HEK293 (cell line): ENCODE results near the gene JKAMP.
"Not testable (repeated sequence)": the region's sequence is repeated elsewhere in the genome, so short reads cannot be mapped to it uniquely, and the experiment has no call there.

ENCODE experiments used
- CTCF ChIA-PET: fragments of 350-600 bp; formaldehyde crosslinking; extraction: SDS; loops from one replicate; lab custom pipeline; 2021; ENCODE audit warnings: antibody characterized with exemption; lab: Yijun Ruan, JAX
- POLR2A ChIA-PET: fragments of 300-600 bp; formaldehyde crosslinking; extraction: SDS; loops from one replicate; lab custom pipeline; 2020; ENCODE audit warnings: antibody characterized with exemption, inconsistent platforms; lab: Yijun Ruan, JAX
- H3K27ac ChIP-seq: fragments of 200-500 bp; sonication (Bioruptor generic); 2 replicates; pipeline ENCODE4 v1.5.1; 2014; ENCODE audit warnings: low read depth, low read length, control low read depth, inconsistent platforms; ENCODE audit errors: extremely low read depth
- H3K36me3 ChIP-seq, 2 experiments: fragments of 200-500 bp in 1 of 2; sonication (Bioruptor generic) in 1 of 2; 1 replicate in 1 of 2; 2 replicates in 1 of 2; pipeline ENCODE4 v1.5.1; 2014 to 2017; ENCODE audit warnings: inconsistent platforms in 2 of 2, low read length in 2 of 2; ENCODE audit not compliant: control insufficient read depth in 2 of 2, insufficient read depth in 1 of 2
- H3K4me1 ChIP-seq: fragments of 200-500 bp; sonication (Bioruptor generic); 2 replicates; pipeline ENCODE4 v1.5.1; 2014; ENCODE audit warnings: mild to moderate bottlenecking, low read length, inconsistent platforms; ENCODE audit not compliant: control insufficient read depth, insufficient read depth
- H3K4me3 ChIP-seq: 2 replicates; pipeline ENCODE4 v1.5.1; 2011; ENCODE audit warnings: low read depth, mild to moderate bottlenecking, control low read depth, low read length, moderate library complexity
- H3K9me3 ChIP-seq: fragments of 200-500 bp; sonication (Bioruptor generic); 2 replicates; pipeline ENCODE4 v1.5.1; 2014; ENCODE audit warnings: low read depth, low read length, inconsistent platforms; ENCODE audit not compliant: control insufficient read depth, insufficient read depth
- ATF2 ChIP-seq: fragments of 450-650 bp; formaldehyde crosslinking; IDR thresholded peaks from 2 replicates; pipeline ENCODE4 v1.5.1; 2016; ENCODE audit warnings: missing biosample characterization, missing genetic modification characterization, low read depth
- KLF17 ChIP-seq: fragments of 450-650 bp; formaldehyde crosslinking; IDR thresholded peaks from 2 replicates; pipeline ENCODE4 v1.5.1; 2016; ENCODE audit warnings: missing biosample characterization, missing genetic modification characterization
- KLF7 ChIP-seq: fragments of 450-650 bp; formaldehyde crosslinking; IDR thresholded peaks from 2 replicates; pipeline ENCODE4 v1.5.1; 2016; ENCODE audit warnings: missing biosample characterization, missing genetic modification characterization, borderline replicate concordance
- KLF9 ChIP-seq: fragments of 450-650 bp; formaldehyde crosslinking; IDR thresholded peaks from 2 replicates; pipeline ENCODE4 v1.5.1; 2016; ENCODE audit warnings: missing biosample characterization, missing genetic modification characterization, low read depth
- REST ChIP-seq: fragments of 450-650 bp; formaldehyde crosslinking; IDR thresholded peaks from 2 replicates; pipeline ENCODE4 v1.5.1; 2016; ENCODE audit warnings: missing biosample characterization, missing genetic modification characterization
- SCRT1 ChIP-seq: fragments of 450-650 bp; formaldehyde crosslinking; IDR thresholded peaks from 2 replicates; pipeline ENCODE4 v1.5.1; 2016; ENCODE audit warnings: missing biosample characterization, missing genetic modification characterization, borderline replicate concordance
- SETDB1 ChIP-seq: IDR thresholded peaks from one replicate; pipeline ENCODE4 v1.6.1; 2017; ENCODE audit warnings: mild to moderate bottlenecking, low read length, moderate library complexity, mixed read lengths; ENCODE audit not compliant: insufficient read length
- YY1 ChIP-seq: fragments of 450-650 bp; formaldehyde crosslinking; IDR thresholded peaks from 2 replicates; pipeline ENCODE4 v1.5.1; 2018; ENCODE audit warnings: missing biosample characterization, missing genetic modification characterization
- ZBTB26 ChIP-seq: fragments of 450-650 bp; formaldehyde crosslinking; optimal IDR thresholded peaks from 2 replicates; pipeline ENCODE3; 2016; ENCODE audit warnings: missing biosample characterization, mild to moderate bottlenecking, missing genetic modification characterization
- ZBTB48 ChIP-seq: fragments of 450-650 bp; formaldehyde crosslinking; IDR thresholded peaks from 2 replicates; pipeline ENCODE4 v1.5.1; 2016; ENCODE audit warnings: missing biosample characterization, missing genetic modification characterization
- ZFP37 ChIP-seq: fragments of 450-650 bp; formaldehyde crosslinking; IDR thresholded peaks from 2 replicates; pipeline ENCODE4 v1.5.1; 2016; ENCODE audit warnings: missing biosample characterization, missing genetic modification characterization
- ZNF133 ChIP-seq: fragments of 450-650 bp; formaldehyde crosslinking; IDR thresholded peaks from 2 replicates; pipeline ENCODE4 v1.5.1; 2016; ENCODE audit warnings: missing biosample characterization, missing genetic modification characterization
- ZNF157 ChIP-seq: fragments of 450-650 bp; formaldehyde crosslinking; IDR thresholded peaks from 2 replicates; pipeline ENCODE4 v1.5.1; 2016; ENCODE audit warnings: missing biosample characterization, missing genetic modification characterization
- ZNF184 ChIP-seq: fragments of 450-650 bp; IDR thresholded peaks from 2 replicates; pipeline ENCODE4 v1.5.1; 2018; ENCODE audit warnings: missing biosample characterization, mild to moderate bottlenecking, missing genetic modification characterization
- ZNF19 ChIP-seq: fragments of 450-650 bp; formaldehyde crosslinking; IDR thresholded peaks from 2 replicates; pipeline ENCODE4; 2016; ENCODE audit warnings: missing biosample characterization, missing genetic modification characterization, low read depth
- ZNF2 ChIP-seq: fragments of 450-650 bp; formaldehyde crosslinking; IDR thresholded peaks from 2 replicates; pipeline ENCODE4 v1.5.1; 2016; ENCODE audit warnings: missing biosample characterization, missing genetic modification characterization
- ZNF26 ChIP-seq: fragments of 450-650 bp; formaldehyde crosslinking; IDR thresholded peaks from 2 replicates; pipeline ENCODE4 v1.5.1; 2016; ENCODE audit warnings: missing biosample characterization, missing genetic modification characterization
- ZNF37A ChIP-seq: fragments of 450-650 bp; IDR thresholded peaks from 2 replicates; pipeline ENCODE4 v1.5.1; 2018; ENCODE audit warnings: missing biosample characterization, missing genetic modification characterization
- ZNF488 ChIP-seq: fragments of 450-650 bp; formaldehyde crosslinking; IDR thresholded peaks from 2 replicates; pipeline ENCODE4 v1.5.1; 2016; ENCODE audit warnings: missing biosample characterization, missing genetic modification characterization
- ZNF549 ChIP-seq: fragments of 450-650 bp; IDR thresholded peaks from 2 replicates; pipeline ENCODE4 v1.5.1; 2018; ENCODE audit warnings: missing biosample characterization, missing genetic modification characterization, mild to moderate bottlenecking, inconsistent platforms, moderate library complexity
- ZNF596 ChIP-seq: fragments of 450-650 bp; IDR thresholded peaks from 2 replicates; pipeline ENCODE4 v1.5.0; 2018; ENCODE audit warnings: missing biosample characterization, mild to moderate bottlenecking, missing genetic modification characterization, moderate library complexity
- ZNF843 ChIP-seq: fragments of 450-650 bp; formaldehyde crosslinking; IDR thresholded peaks from 2 replicates; pipeline ENCODE4 v1.5.1; 2016; ENCODE audit warnings: missing biosample characterization, missing genetic modification characterization
- ZSCAN23 ChIP-seq: fragments of 450-650 bp; formaldehyde crosslinking; IDR thresholded peaks from 2 replicates; pipeline ENCODE4 v1.5.1; 2016; ENCODE audit warnings: missing biosample characterization, missing genetic modification characterization

Gene JKAMP

GRCh38 chr14:59438195-59438647 lies 46.1 kb upstream of the JKAMP start:
- Histone ChIP-seq H3K9me3 (no peaks in the 10 kb centered on the region), H3K4me3 (no peak overlapping the region), H3K27ac (no peak overlapping the region), H3K4me1 (no peaks in the 10 kb centered on the region), H3K36me3 (no peaks in the 10 kb centered on the region; a peak in 1 of 3 replicates)
- TF ChIP-seq ZNF596 (tag by site-specific recombination) (no peak), SCRT1 (tag by site-specific recombination) (no peak), REST (no peak), ATF2 (no peak), ZBTB48 (tag by site-specific recombination) (no peak)
- ChIA-PET POLR2A (no interaction called here), CTCF (interaction anchor here (1.4 to 1.5 kb wide), 2 partner anchors 309 to 312 kb away, joined by 5 to 6 read pairs; no protein-coding TSS in a partner anchor)

- TF ChIP-seq ZNF843 (no peak), ZNF596 (tag by site-specific recombination) (no peak), KLF17 (tag by site-specific recombination) (no peak), ZNF157 (no peak), ZNF19 (no peak), KLF7 (no peak), ZNF26 (no peak), ZNF133 (no peak), ZNF37A (tag by site-specific recombination) (no peak), ZFP37 (no peak), KLF9 (tag by site-specific recombination) (no peak), ZNF488 (no peak), ZBTB26 (tag by site-specific recombination) (no peak), ZNF184 (no peak), SETDB1 (no peak), YY1 (tag by site-specific recombination) (no peak), ZNF549 (tag by site-specific recombination) (no peak), ZNF2 (tag by site-specific recombination) (no peak), ZSCAN23 (tag by site-specific recombination) (no peak)
- no peaks in the 10 kb centered on the region; a peak in 1 of 3 replicates for H3K36me3 ChIP-seq
- H3K9me3 ChIP-seq, result no peaks in the 10 kb centered on the region
- CTCF ChIA-PET, result interaction anchor here (0.6 to 1.5 kb wide), 5 partner anchors 14 to 315 kb away, joined by 3 to 6 read pairs (median 4); no protein-coding TSS in a partner anchor
- no peak overlapping the region for H3K27ac ChIP-seq
- H3K4me3 ChIP-seq, result no peak overlapping the region
- POLR2A ChIA-PET, result interaction anchor here (0.7 kb wide), 1 partner anchor 314 kb away, joined by 3 read pairs; no protein-coding TSS in a partner anchor
- H3K4me1 ChIP-seq, result no peaks in the 10 kb centered on the region
Measured at GRCh38 chr14:59439256-59439965, 44.9 kb upstream of the JKAMP start.

- H3K4me1 ChIP-seq, H3K4me3 ChIP-seq, H3K27ac ChIP-seq, H3K9me3 ChIP-seq, POLR2A ChIA-PET, H3K36me3 ChIP-seq, CTCF ChIA-PET: not testable (repeated sequence)
Measured at GRCh38 chr14:59448673-59449072, 35.6 kb upstream of the JKAMP start.
